ENCODE measurements around the gene MICAL3. TPM values are rescaled to one million over a fixed set of nuclear protein-coding genes. Genes with fewer than 3 reads are reported as not detected.

Gene MICAL3
- total and polyA plus RNA-seq, 9 of the 15 experiments (the other 6 are each of a cell fraction or from before 2014, with no cell fraction given): 0.53 to 32.1 (median 12.3) TPM

DNA sequence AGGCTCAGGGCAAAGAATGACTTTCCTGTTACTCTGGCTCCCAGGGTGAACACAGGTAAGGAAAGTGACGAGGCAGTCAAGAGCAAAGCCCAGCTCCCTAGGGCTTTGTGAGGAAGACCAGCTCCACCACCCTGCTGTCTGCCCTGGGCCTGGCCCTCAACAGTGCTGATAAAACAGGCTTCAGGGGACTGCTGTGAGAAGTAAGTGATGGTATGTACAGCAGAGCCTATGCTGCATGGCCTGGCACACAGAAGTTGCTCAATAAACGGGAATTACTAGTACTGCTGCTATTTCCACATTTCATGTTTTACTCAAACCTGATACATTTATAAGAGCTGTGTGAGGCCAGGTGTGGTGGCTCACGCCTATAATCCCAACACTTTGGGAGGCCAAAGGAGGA is 50.3 kb downstream of the MICAL3 start:
- in situ Hi-C loops (cut with MboI) (no loop called here), intact Hi-C loops (cut with micrococcal nuclease) (no loop called here)
- ATAC-seq (no peak; the same call in 2 of the 3 replicates), FAIRE-seq (no peak), DNase-seq (ENCODE audit: extremely low read depth in 1 of 4, low spot score in 3 of 4) (no peak)
- Histone ChIP-seq H3K4me3 (no peak overlapping the region), H3K79me2 (ENCODE audit: control insufficient read depth, insufficient read depth, low read length) (peaks cover 29% of the 10 kb centered on the region), H4K20me1 (replicated peaks; ENCODE audit: control insufficient read depth, insufficient read depth, low read length) (no peaks in the 10 kb centered on the region; the same call in 1 of the 2 replicates), H3K9ac (ENCODE audit: insufficient read depth in 1 of 2, low read depth in 2 of 2, low read length in 2 of 2) (no peak overlapping the region), H3K4me2 (ENCODE audit: insufficient read depth, low read length) (no peak overlapping the region), H2AFZ (ENCODE audit: low read depth, low read length) (no peak overlapping the region), H3K36me3 (ENCODE audit: control insufficient read depth, insufficient read depth, low read length) (peaks cover 2% of the 10 kb centered on the region; the same call in 1 of the 3 replicates), H3K4me1 (replicated peaks in 1 of 2; ENCODE audit: control insufficient read depth in 2 of 2, insufficient read depth in 2 of 2, low read length in 2 of 2) (peaks cover 18 to 24% of the 10 kb centered on the region in 2 experiments), H3K9me1 (ENCODE audit: control insufficient read depth, insufficient read depth, low read length) (peaks cover 7% of the 10 kb centered on the region), H3K27ac (ENCODE audit: extremely low read depth, low read depth, low read length) (no peak overlapping the region), H3K9me3 (replicated peaks; ENCODE audit: control insufficient read depth, insufficient read depth, low read depth, low read length) (no peaks in the 10 kb centered on the region), H3K27me3 (ENCODE audit: control insufficient read depth in 2 of 2, insufficient read depth in 2 of 2, low read length in 2 of 2) (no peaks in the 10 kb centered on the region)
- BruUV-seq (replicated peaks): no TSS peak
- TF ChIP-seq HNRNPLL (IDR thresholded peaks at IDR 0.05; ENCODE audit: low read depth, low read length, poor library complexity, severe bottlenecking): no peak
- TF ChIP-seq, protein P1, sequence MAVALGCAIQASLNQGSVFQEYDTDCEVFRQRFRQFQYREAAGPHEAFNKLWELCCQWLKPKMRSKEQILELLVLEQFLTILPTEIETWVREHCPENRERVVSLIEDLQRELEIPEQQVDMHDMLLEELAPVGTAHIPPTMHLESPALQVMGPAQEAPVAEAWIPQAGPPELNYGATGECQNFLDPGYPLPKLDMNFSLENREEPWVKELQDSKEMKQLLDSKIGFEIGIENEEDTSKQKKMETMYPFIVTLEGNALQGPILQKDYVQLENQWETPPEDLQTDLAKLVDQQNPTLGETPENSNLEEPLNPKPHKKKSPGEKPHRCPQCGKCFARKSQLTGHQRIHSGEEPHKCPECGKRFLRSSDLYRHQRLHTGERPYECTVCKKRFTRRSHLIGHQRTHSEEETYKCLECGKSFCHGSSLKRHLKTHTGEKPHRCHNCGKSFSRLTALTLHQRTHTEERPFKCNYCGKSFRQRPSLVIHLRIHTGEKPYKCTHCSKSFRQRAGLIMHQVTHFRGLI (CRISPR knock-in tag; IDR thresholded peaks at IDR 0.05): no peak
- TF ChIP-seq ZBTB33 (CRISPR knock-in tag; IDR thresholded peaks at IDR 0.05): no peak
- no peak for TF ChIP-seq E2F3 (CRISPR knock-in tag; IDR thresholded peaks at IDR 0.05)
- no peak for TF ChIP-seq CEBPB (tag; IDR thresholded peaks at IDR 0.05)
- TF ChIP-seq MLLT1 (IDR thresholded peaks at IDR 0.05): no peak
- TF ChIP-seq, protein P2, sequence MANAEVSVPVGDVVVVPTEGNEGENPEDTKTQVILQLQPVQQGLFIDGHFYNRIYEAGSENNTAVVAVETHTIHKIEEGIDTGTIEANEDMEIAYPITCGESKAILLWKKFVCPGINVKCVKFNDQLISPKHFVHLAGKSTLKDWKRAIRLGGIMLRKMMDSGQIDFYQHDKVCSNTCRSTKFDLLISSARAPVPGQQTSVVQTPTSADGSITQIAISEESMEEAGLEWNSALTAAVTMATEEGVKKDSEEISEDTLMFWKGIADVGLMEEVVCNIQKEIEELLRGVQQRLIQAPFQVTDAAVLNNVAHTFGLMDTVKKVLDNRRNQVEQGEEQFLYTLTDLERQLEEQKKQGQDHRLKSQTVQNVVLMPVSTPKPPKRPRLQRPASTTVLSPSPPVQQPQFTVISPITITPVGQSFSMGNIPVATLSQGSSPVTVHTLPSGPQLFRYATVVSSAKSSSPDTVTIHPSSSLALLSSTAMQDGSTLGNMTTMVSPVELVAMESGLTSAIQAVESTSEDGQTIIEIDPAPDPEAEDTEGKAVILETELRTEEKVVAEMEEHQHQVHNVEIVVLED (CRISPR knock-in tag; IDR thresholded peaks at IDR 0.05): no peak
- no peak for TF ChIP-seq TCF7 (IDR thresholded peaks at IDR 0.05; ENCODE audit: borderline replicate concordance)
- TF ChIP-seq RNF219 (CRISPR knock-in tag; IDR thresholded peaks at IDR 0.05): no peak
- no peak for TF ChIP-seq HOXB6 (CRISPR knock-in tag; IDR thresholded peaks at IDR 0.05; ENCODE audit: borderline replicate concordance)
- TF ChIP-seq ZNF551 (CRISPR knock-in tag; IDR thresholded peaks at IDR 0.05): no peak
- TF ChIP-seq RUNX1 (IDR thresholded peaks at IDR 0.05; ENCODE audit: low read depth): no peak
- no peak for TF ChIP-seq ZC3H8 (IDR thresholded peaks at IDR 0.05)
- no peak for TF ChIP-seq MECOM (CRISPR knock-in tag; IDR thresholded peaks at IDR 0.05)
- ChIA-PET POLR2A (interaction anchor here (0.6 to 1.7 kb wide), 5 partner anchors 8 to 102 kb away, joined by 3 to 7 read pairs (median 4); no protein-coding TSS in a partner anchor), CTCF (ENCODE audit: low intra/inter-chr PET ratio) (no interaction called here)
- WGBS (ENCODE audit: insufficient coverage, low coverage, missing lambda C conversion rate): 61% methylated on average over 3 of the region's 3 CpGs

Measured in K562 (cell line).